CD14-positive monocyte (primary cell): ENCODE results near the gene SERPINA12. TPM values are rescaled to one million over a fixed set of nuclear protein-coding genes. Genes with fewer than 3 reads are reported as not detected.

Source experiments
- DNase-seq, 3 donors: peaks; one replicate each; pipeline ENCODE4 v3.0.0-alpha.2; 2011 to 2022
- H2AFZ ChIP-seq: 2 replicates; pipeline ENCODE4 v1.6.0; 2012; ENCODE audit warnings: mild to moderate bottlenecking, low read depth, low read length, inconsistent platforms; ENCODE audit not compliant: insufficient read depth, poor library complexity, severe bottlenecking
- H3K27ac ChIP-seq, 2 donors: 1 replicate in 1 of 2; 2 replicates in 1 of 2; pipeline ENCODE4 v1.5.1; 2012 to 2013; ENCODE audit warnings: low read length in 2 of 2, control low read depth in 1 of 2, inconsistent platforms in 1 of 2, low read depth in 1 of 2, mild to moderate bottlenecking in 1 of 2
- H3K27me3 ChIP-seq, 2 donors: one replicate each; pipeline versions ENCODE4 v1.6.0 to v1.6.1; 2011 to 2013; ENCODE audit warnings: low read length in 2 of 2; ENCODE audit not compliant: control insufficient read depth in 2 of 2, insufficient read depth in 2 of 2
- H3K36me3 ChIP-seq, 2 donors: replicated peaks in 1 of 2; 1 replicate in 1 of 2; 2 replicates in 1 of 2; pipeline versions ENCODE4 v1.5.1 to v1.6.1; 2012 to 2013; ENCODE audit warnings: low read length in 2 of 2, control low read depth in 1 of 2, inconsistent platforms in 1 of 2, mild to moderate bottlenecking in 1 of 2; ENCODE audit not compliant: insufficient read depth in 2 of 2, control insufficient read depth in 1 of 2
- H3K4me1 ChIP-seq, 2 donors: 1 replicate in 1 of 2; 2 replicates in 1 of 2; pipeline versions ENCODE4 v1.5.1 to v1.6.1; 2012 to 2013; ENCODE audit warnings: low read length in 2 of 2, control low read depth in 1 of 2, inconsistent platforms in 1 of 2, mild to moderate bottlenecking in 1 of 2, moderate library complexity in 1 of 2; ENCODE audit not compliant: insufficient read depth in 2 of 2, control insufficient read depth in 1 of 2
- H3K4me2 ChIP-seq: replicated peaks from 2 replicates; pipeline ENCODE3; 2012; ENCODE audit warnings: low read length, moderate library complexity, mild to moderate bottlenecking; ENCODE audit not compliant: poor library complexity, severe bottlenecking; ENCODE audit errors: extremely low read depth
- H3K4me3 ChIP-seq, 3 experiments: fragments of 200-600 bp in 1 of 3; sonication (generic) in 1 of 3; replicated peaks in 1 of 3; 1 replicate in 2 of 3; 2 replicates in 1 of 3; pipeline ENCODE4 v1.5.1; 2011 to 2013; ENCODE audit warnings: low read length in 3 of 3, mild to moderate bottlenecking in 3 of 3, control low read depth in 2 of 3, low read depth in 2 of 3, inconsistent platforms in 1 of 3, moderate library complexity in 1 of 3
- H3K79me2 ChIP-seq: 2 replicates; pipeline ENCODE4 v1.6.0; 2012; ENCODE audit warnings: mild to moderate bottlenecking, control low read depth, inconsistent platforms, low read length, moderate library complexity; ENCODE audit not compliant: insufficient read depth
- H3K9ac ChIP-seq: 2 replicates; pipeline ENCODE4 v1.6.0; 2017; ENCODE audit warnings: low read length, mild to moderate bottlenecking; ENCODE audit not compliant: insufficient read depth, poor library complexity, severe bottlenecking
- H3K9me3 ChIP-seq, 2 donors: replicated peaks in 1 of 2; 1 replicate in 1 of 2; 2 replicates in 1 of 2; pipeline versions ENCODE4 v1.5.1 to v1.6.1; 2012 to 2013; ENCODE audit warnings: low read length in 2 of 2, control low read depth in 1 of 2; ENCODE audit not compliant: control insufficient read depth in 1 of 2, insufficient read depth in 1 of 2
- H4K20me1 ChIP-seq: 2 replicates; pipeline ENCODE4 v1.6.0; 2012; ENCODE audit warnings: mild to moderate bottlenecking, low read length, control low read depth, moderate library complexity; ENCODE audit not compliant: insufficient read depth
- H3K27ac Mint-ChIP-seq, 7 donors: one replicate each; pipeline ENCODE4 v1.8.0; 2020; ENCODE audit warnings: mild to moderate bottlenecking in 7 of 7, mixed read lengths in 7 of 7, moderate library complexity in 6 of 7, inconsistent platforms in 2 of 7
- H3K27me3 Mint-ChIP-seq, 3 donors: one replicate each; pipeline ENCODE4 v1.8.0; 2021 to 2022; ENCODE audit warnings: low read depth in 3 of 3, mild to moderate bottlenecking in 3 of 3, mixed read lengths in 3 of 3, moderate library complexity in 3 of 3, inconsistent platforms in 1 of 3
- H3K36me3 Mint-ChIP-seq, 2 donors: one replicate each; pipeline ENCODE4 v1.8.0; 2020; ENCODE audit warnings: mixed read lengths in 2 of 2, inconsistent platforms in 1 of 2, mild to moderate bottlenecking in 1 of 2
- H3K4me1 Mint-ChIP-seq: one replicate; pipeline ENCODE4 v1.8.0; 2020; ENCODE audit warnings: mild to moderate bottlenecking, mixed read lengths
- H3K4me3 Mint-ChIP-seq, 2 donors: one replicate each; pipeline ENCODE4 v1.8.0; 2020; ENCODE audit warnings: mild to moderate bottlenecking in 2 of 2, mixed read lengths in 2 of 2, moderate library complexity in 1 of 2
- H3K9me3 Mint-ChIP-seq, 7 donors: one replicate each; pipeline ENCODE4 v1.8.0; 2020 to 2022; ENCODE audit warnings: mixed read lengths in 7 of 7, mild to moderate bottlenecking in 6 of 7, moderate library complexity in 6 of 7, inconsistent platforms in 2 of 7
- WGBS: methylation state at CpG from one replicate; pipeline ENCODE4 v1.1.5; 2013; ENCODE audit warnings: missing lambda C conversion rate; ENCODE audit not compliant: insufficient coverage; 5-methylcytosine and 5-hydroxymethylcytosine counted together
- intact Hi-C, 2 donors: fragments of 100-400 bp; cut with micrococcal nuclease; formaldehyde crosslinking; loops; one replicate each; pipeline versions ENCODE4 v1.15.0 to v1.15.1; 2023
- polyA plus RNA-seq, 3 donors: library from polyadenylated mRNA; depleted of rRNA in 1 of 3; unstranded in 2 of 3; stranded (reverse) in 1 of 3; fragments of 300-500 nt in 2 of 3; fragments of >200 nt in 1 of 3; fragmentation: Illumina TruSeq in 2 of 3; gene quantifications; 1 replicate in 2 of 3; 2 replicates in 1 of 3; pipeline ENCODE4 v1.2.3, GENCODE V29; 2012 to 2021
- TF ChIP-seq, protein P1 (sequence below): fragments of 200-600 bp; IDR thresholded peaks from one replicate; pipeline ENCODE4 v1.8.0; 2022; ENCODE audit warnings: antibody characterized with exemption, mild to moderate bottlenecking

Gene SERPINA12
- polyA plus RNA-seq, 3 donors: not detected

DNA sequence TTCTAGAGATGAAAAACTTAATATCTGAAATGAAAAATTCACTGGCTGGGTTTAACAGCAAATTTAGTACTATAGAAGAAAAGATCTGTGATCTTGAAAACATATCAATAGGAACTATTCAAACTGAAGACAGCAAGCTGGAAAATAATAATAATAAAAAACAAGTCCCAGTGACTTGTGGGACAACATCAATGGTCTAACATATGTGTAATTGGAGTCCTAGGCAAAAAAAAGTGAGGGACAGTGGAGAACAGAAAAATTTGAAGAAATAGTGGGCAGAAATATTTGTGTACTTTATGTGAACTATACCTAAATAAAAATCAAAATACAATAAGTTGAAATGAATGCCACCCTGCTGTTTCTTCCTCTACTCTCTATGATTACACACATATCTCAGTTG, 30.8 kb downstream of the SERPINA12 start:
- Mint-ChIP-seq H3K4me1 (peaks cover 5% of the 10 kb centered on the region), H3K27me3 (peaks cover 0 to 4% (median 4%) of the 10 kb centered on the region in 3 donors), H3K36me3 (no peaks in the 10 kb centered on the region), H3K9me3 (peaks cover 10 to 23% (median 16%) of the 10 kb centered on the region in 7 donors), H3K27ac (no peak overlapping the region), H3K4me3 (no peak overlapping the region)
- peaks cover 2 to 7% of the 10 kb centered on the region in 2 donors for H3K4me1 ChIP-seq
- TF ChIP-seq, protein P1, sequence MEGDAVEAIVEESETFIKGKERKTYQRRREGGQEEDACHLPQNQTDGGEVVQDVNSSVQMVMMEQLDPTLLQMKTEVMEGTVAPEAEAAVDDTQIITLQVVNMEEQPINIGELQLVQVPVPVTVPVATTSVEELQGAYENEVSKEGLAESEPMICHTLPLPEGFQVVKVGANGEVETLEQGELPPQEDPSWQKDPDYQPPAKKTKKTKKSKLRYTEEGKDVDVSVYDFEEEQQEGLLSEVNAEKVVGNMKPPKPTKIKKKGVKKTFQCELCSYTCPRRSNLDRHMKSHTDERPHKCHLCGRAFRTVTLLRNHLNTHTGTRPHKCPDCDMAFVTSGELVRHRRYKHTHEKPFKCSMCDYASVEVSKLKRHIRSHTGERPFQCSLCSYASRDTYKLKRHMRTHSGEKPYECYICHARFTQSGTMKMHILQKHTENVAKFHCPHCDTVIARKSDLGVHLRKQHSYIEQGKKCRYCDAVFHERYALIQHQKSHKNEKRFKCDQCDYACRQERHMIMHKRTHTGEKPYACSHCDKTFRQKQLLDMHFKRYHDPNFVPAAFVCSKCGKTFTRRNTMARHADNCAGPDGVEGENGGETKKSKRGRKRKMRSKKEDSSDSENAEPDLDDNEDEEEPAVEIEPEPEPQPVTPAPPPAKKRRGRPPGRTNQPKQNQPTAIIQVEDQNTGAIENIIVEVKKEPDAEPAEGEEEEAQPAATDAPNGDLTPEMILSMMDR: no peak
- no peaks in the 10 kb centered on the region for H3K79me2 ChIP-seq
- intact Hi-C loops: no loop called here
- no peak overlapping the region for H2AFZ ChIP-seq
- H4K20me1 ChIP-seq: no peaks in the 10 kb centered on the region
- no peak overlapping the region for H3K4me2 ChIP-seq
- H3K4me3 ChIP-seq: no peak overlapping the region
- no peak overlapping the region for H3K9ac ChIP-seq
- no peak for DNase-seq
- H3K27me3 ChIP-seq: no peaks in the 10 kb centered on the region
- H3K9me3 ChIP-seq: peaks cover 9 to 19% of the 10 kb centered on the region in 2 donors
- H3K27ac ChIP-seq: no peak overlapping the region
- no peaks in the 10 kb centered on the region for H3K36me3 ChIP-seq

DNA sequence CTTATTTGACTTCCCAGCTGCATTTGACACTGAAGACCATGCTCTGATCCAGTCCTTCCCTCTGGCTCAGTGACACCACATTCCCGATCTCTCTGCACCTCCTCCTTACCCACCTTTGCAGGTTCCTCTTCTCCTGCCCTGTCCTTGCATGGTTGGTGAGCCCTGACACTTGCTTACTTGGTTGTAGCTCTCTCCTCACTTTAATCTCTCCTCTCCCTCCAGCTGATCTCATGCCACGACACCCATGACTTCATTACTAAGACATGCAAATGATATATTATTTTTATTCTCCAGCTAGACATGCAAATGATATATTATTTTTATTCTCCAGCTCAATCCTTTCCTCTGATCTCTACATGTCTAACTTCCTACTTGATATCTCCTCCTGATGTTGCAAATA, 33.2 kb downstream of the SERPINA12 start, which contains the start of gene SERPINA9:
SERPINA9 (minus strand) TSS at position 175 of the 400 bp plus-strand sequence. CDS start 6,357 bp downstream, outside the sequence.
- H3K27ac Mint-ChIP-seq: no peak within 1 kb of the TSS
- H3K4me3 Mint-ChIP-seq: no peak within 1 kb of the TSS
- peaks cover 5% of the 10 kb centered on the region for H3K4me1 Mint-ChIP-seq
- H3K36me3 ChIP-seq: no peaks in the 10 kb centered on the region
- H4K20me1 ChIP-seq: no peaks in the 10 kb centered on the region
- H3K9me3 Mint-ChIP-seq: peaks cover 10 to 25% (median 16%) of the 10 kb centered on the region in 7 donors
- no peak within 1 kb of the TSS for H3K4me3 ChIP-seq
- no peak for DNase-seq
- H3K79me2 ChIP-seq: no peaks in the 10 kb centered on the region
- TF ChIP-seq, protein P1: no peak
- no peaks in the 10 kb centered on the region for H3K27me3 ChIP-seq
- no peak within 1 kb of the TSS for H3K4me2 ChIP-seq
- no peaks in the 10 kb centered on the region for H3K36me3 Mint-ChIP-seq
- peaks cover 2 to 8% (median 7%) of the 10 kb centered on the region in 3 donors for H3K27me3 Mint-ChIP-seq
- H3K9me3 ChIP-seq: peaks cover 9 to 19% of the 10 kb centered on the region in 2 donors
- H2AFZ ChIP-seq: no peak within 1 kb of the TSS
- no peak within 1 kb of the TSS for H3K27ac ChIP-seq
- peaks cover 3 to 7% of the 10 kb centered on the region in 2 donors for H3K4me1 ChIP-seq
- no peak within 1 kb of the TSS for H3K9ac ChIP-seq
- intact Hi-C loops: no loop called here
- WGBS: 88% methylated on average over 1 of the region's 2 CpGs
